Liver (tissue), 9 donors: Measurements from ENCODE around the gene ZNF341. TPM values are rescaled to one million over a fixed set of nuclear protein-coding genes. Genes with fewer than 3 reads are reported as not detected.

Experiments used
- DNase-seq: peaks from one replicate; pipeline ENCODE4 v3.0.0-alpha.2; 2017; ENCODE audit warnings: low spot score
- H3K27ac ChIP-seq, 2 donors: one replicate each; pipeline ENCODE4 v1.7.0; 2013; ENCODE audit warnings: inconsistent platforms in 2 of 2, low read length in 2 of 2, control low read depth in 1 of 2, low read depth in 1 of 2, mild to moderate bottlenecking in 1 of 2
- H3K27me3 ChIP-seq, 4 donors: one replicate each; pipeline versions ENCODE4 v1.6.1 to v1.7.0; 2013; ENCODE audit warnings: low read length in 3 of 4, inconsistent platforms in 1 of 4, mild to moderate bottlenecking in 1 of 4, moderate library complexity in 1 of 4; ENCODE audit not compliant: control insufficient read depth in 4 of 4, insufficient read depth in 4 of 4
- H3K36me3 ChIP-seq, 4 donors: one replicate each; pipeline versions ENCODE4 v1.6.1 to v1.7.0; 2013; ENCODE audit warnings: low read length in 3 of 4, mild to moderate bottlenecking in 3 of 4, low read depth in 1 of 4, moderate library complexity in 1 of 4; ENCODE audit not compliant: control insufficient read depth in 4 of 4, insufficient read depth in 3 of 4
- H3K4me1 ChIP-seq, 4 donors: one replicate each; pipeline versions ENCODE4 v1.6.1 to v1.7.0; 2013; ENCODE audit warnings: low read length in 3 of 4, mild to moderate bottlenecking in 3 of 4, moderate library complexity in 1 of 4; ENCODE audit not compliant: control insufficient read depth in 4 of 4, insufficient read depth in 4 of 4
- H3K4me3 ChIP-seq, 3 donors: one replicate each; pipeline versions ENCODE4 v1.6.1 to v1.7.0; 2013; ENCODE audit warnings: low read length in 3 of 3, control low read depth in 1 of 3, low read depth in 1 of 3, mild to moderate bottlenecking in 1 of 3
- H3K9ac ChIP-seq, 2 donors: one replicate each; pipeline ENCODE4 v1.7.0; 2013; ENCODE audit warnings: low read length in 2 of 2, mild to moderate bottlenecking in 2 of 2, moderate library complexity in 2 of 2, control low read depth in 1 of 2, low read depth in 1 of 2
- H3K9me3 ChIP-seq, 4 donors: one replicate each; pipeline versions ENCODE4 v1.6.1 to v1.7.0; 2013; ENCODE audit warnings: low read length in 3 of 4; ENCODE audit not compliant: control insufficient read depth in 4 of 4
- CTCF ChIP-seq: fragments of 150-350 bp; IDR thresholded peaks from 2 replicates; pipeline ENCODE4 v1.5.1; 2017; ENCODE audit warnings: improper control_type of control experiment, low read depth, low read length; ENCODE audit not compliant: missing input control
- FOXA1 ChIP-seq: IDR thresholded peaks from 2 replicates; pipeline ENCODE4 v1.6.1; 2016; ENCODE audit warnings: antibody characterized with exemption
- GABPA ChIP-seq, 2 donors: IDR thresholded peaks in 1 of 2; conservative IDR thresholded peaks in 1 of 2; 2 replicates each; pipeline ENCODE4 v1.6.1; 2016; ENCODE audit warnings: antibody characterized with exemption in 2 of 2, mild to moderate bottlenecking in 1 of 2, moderate library complexity in 1 of 2
- HNF4A ChIP-seq, 2 donors: conservative IDR thresholded peaks; 2 replicates each; pipeline ENCODE4 v1.6.1; 2016; ENCODE audit warnings: antibody characterized with exemption in 2 of 2, mild to moderate bottlenecking in 2 of 2
- RAD21 ChIP-seq, 2 donors: IDR thresholded peaks; 2 replicates each; pipeline ENCODE4 v1.6.1; 2016; ENCODE audit warnings: antibody characterized with exemption in 2 of 2, mild to moderate bottlenecking in 2 of 2
- REST ChIP-seq: IDR thresholded peaks from 2 replicates; pipeline ENCODE4 v1.6.1; 2016; ENCODE audit warnings: antibody characterized with exemption, mild to moderate bottlenecking
- RXRA ChIP-seq, 2 donors: IDR thresholded peaks; 2 replicates each; pipeline ENCODE4 v1.6.1; 2017 to 2018; ENCODE audit warnings: antibody characterized with exemption in 2 of 2, mild to moderate bottlenecking in 1 of 2
- SP1 ChIP-seq: IDR thresholded peaks from 2 replicates; pipeline ENCODE4 v1.6.1; 2018; ENCODE audit warnings: antibody characterized with exemption, mild to moderate bottlenecking
- YY1 ChIP-seq: IDR thresholded peaks from 2 replicates; pipeline ENCODE4 v1.6.1; 2016; ENCODE audit warnings: antibody characterized with exemption, mild to moderate bottlenecking
- ZBTB33 ChIP-seq: IDR thresholded peaks from 2 replicates; pipeline ENCODE4 v1.6.1; 2016; ENCODE audit warnings: antibody characterized with exemption
- WGBS: extraction: QIAGEN DNeasy Blood & Tissue Kit; methylation state at CpG from one replicate; pipeline ENCODE4 v1.1.7; 2013; 5-methylcytosine and 5-hydroxymethylcytosine counted together
- polyA plus RNA-seq, 2 donors: library from polyadenylated mRNA; stranded (reverse) in 1 of 2; unstranded in 1 of 2; fragments of 200-250 nt in 1 of 2; fragments of >200 nt in 1 of 2; fragmentation: Nextera tagmentation in 1 of 2; extraction: Ambion mirVana in 1 of 2; gene quantifications; one replicate each; pipeline versions ENCODE4 v1.2.1 to v1.2.3, GENCODE V29; 2013 to 2015
- total RNA-seq, 2 donors: library from RNA; depleted of rRNA; stranded (reverse); fragments of >200 nt; gene quantifications; one replicate each; pipeline ENCODE4 v1.2.3, GENCODE V29; 2014
- donor health status: healthy.
- donor health status: healthy.
- donor health status: healthy.
- donor health status: healthy.
- donor health status: healthy.

ZNF341 gene
- total and polyA plus RNA-seq, 4 donors = 0.69 to 1.1 (median 0.82) TPM

GRCh38 chr20:33685328-33686099 is 46.3 kb upstream of the ZNF341 start:
- DNase-seq = peak; percentile 69
- no peak for TF ChIP-seq GABPA (IDR thresholded peaks at IDR 0.05 in 1 of 2, conservative IDR thresholded peaks at IDR 0.05 in 1 of 2)
- Histone ChIP-seq H3K9me3 (no peaks in the 10 kb centered on the region), H3K4me1 (peaks cover 2 to 19% (median 8%) of the 10 kb centered on the region in 4 donors), H3K4me3 (peak overlapping the region in 1 of 3 donors; percentile 68), H3K36me3 (no peaks in the 10 kb centered on the region), H3K27ac (no peak overlapping the region), H3K27me3 (no peaks in the 10 kb centered on the region), H3K9ac (no peak overlapping the region)
- WGBS = 8% methylated on average over 53 of the region's 53 CpGs

- DNase-seq = peak; percentile 97
- Histone ChIP-seq H3K4me3 (peak within 1 kb of the TSS in 2 of 3 donors; percentile 54 to 68), H3K27ac (no peak within 1 kb of the TSS), H3K36me3 (no peaks in the 10 kb centered on the region), H3K27me3 (no peaks in the 10 kb centered on the region), H3K4me1 (peaks cover 2 to 19% (median 8%) of the 10 kb centered on the region in 4 donors), H3K9me3 (no peaks in the 10 kb centered on the region), H3K9ac (no peak within 1 kb of the TSS)
- WGBS = 4% methylated on average over 101 of the region's 101 CpGs
- TF ChIP-seq SP1 (no peak), RAD21 (IDR thresholded peaks at IDR 0.05) (peak in 1 of 2 donors; percentile 12), YY1 (peak; percentile 22), RXRA (IDR thresholded peaks at IDR 0.05) (no peak), FOXA1 (no peak), HNF4A (conservative IDR thresholded peaks at IDR 0.05) (no peak), ZBTB33 (no peak), REST (no peak), CTCF (peak; percentile 31), GABPA (IDR thresholded peaks at IDR 0.05 in 1 of 2, conservative IDR thresholded peaks at IDR 0.05 in 1 of 2) (no peak)
Measured at GRCh38 chr20:33686100-33686983, 45.5 kb upstream of the ZNF341 start, which contains the start of gene E2F1. E2F1 (minus strand) TSS chr20:33686385; CDS start chr20:33686264, 121 bp downstream.
